ENCODE results near the gene ACTN2. TPM values are rescaled to one million over a fixed set of nuclear protein-coding genes. Genes with fewer than 3 reads are reported as not detected.

ACTN2 gene
- 0.32 and 2.0 TPM in 2 replicates for total RNA-seq (2014; rRNA removed; shearing (Covaris generic))

GRCh38 chr1:236685917-236686814 is at the start of gene ACTN2:
Gene ACTN2, plus strand, starts transcription at chr1:236686499. Its CDS starts 175 bp downstream, at chr1:236686674.

GRCh38 chr1:236795035-236795756 is 108.9 kb downstream of the ACTN2 start, which contains the start of gene MTR:
Gene MTR, plus strand, starts transcription at chr1:236795292. Its CDS starts 412 bp downstream, at chr1:236795704.

Other genes starting within 250 kb of the ACTN2 start
- gene LGALS8, start 162.5 kb upstream of the ACTN2 start, total RNA-seq (2014; rRNA removed; shearing (Covaris generic)) = 57.7 and 58.1 TPM in 2 replicates
- gene HEATR1, start 82.0 kb upstream of the ACTN2 start, total RNA-seq (2014; rRNA removed; shearing (Covaris generic)) = 75.0 and 76.4 TPM in 2 replicates
- 28.1 and 30.6 TPM in 2 replicates for gene MTR, start 108.8 kb downstream of the ACTN2 start, total RNA-seq (2014; rRNA removed; shearing (Covaris generic))

Data from A375 (cell line).